CD14-positive monocyte (primary cell): ENCODE results near the gene LHFPL3. TPM values are rescaled to one million over a fixed set of nuclear protein-coding genes. Genes with fewer than 3 reads are reported as not detected.
A peak's percentile ranks its signal among the peaks of the same experiment; 100 is the strongest.

Experiments used
- DNase-seq, 3 donors: peaks; one replicate each; pipeline ENCODE4 v3.0.0-alpha.2; 2011 to 2022
- H2AFZ ChIP-seq: 2 replicates; pipeline ENCODE4 v1.6.0; 2012; ENCODE audit warnings: mild to moderate bottlenecking, low read depth, low read length, inconsistent platforms; ENCODE audit not compliant: insufficient read depth, poor library complexity, severe bottlenecking
- H3K27ac ChIP-seq, 2 donors: 1 replicate in 1 of 2; 2 replicates in 1 of 2; pipeline ENCODE4 v1.5.1; 2012 to 2013; ENCODE audit warnings: low read length in 2 of 2, control low read depth in 1 of 2, inconsistent platforms in 1 of 2, low read depth in 1 of 2, mild to moderate bottlenecking in 1 of 2
- H3K27me3 ChIP-seq, 2 donors: one replicate each; pipeline versions ENCODE4 v1.6.0 to v1.6.1; 2011 to 2013; ENCODE audit warnings: low read length in 2 of 2; ENCODE audit not compliant: control insufficient read depth in 2 of 2, insufficient read depth in 2 of 2
- H3K36me3 ChIP-seq, 2 donors: replicated peaks in 1 of 2; 1 replicate in 1 of 2; 2 replicates in 1 of 2; pipeline versions ENCODE4 v1.5.1 to v1.6.1; 2012 to 2013; ENCODE audit warnings: low read length in 2 of 2, control low read depth in 1 of 2, inconsistent platforms in 1 of 2, mild to moderate bottlenecking in 1 of 2; ENCODE audit not compliant: insufficient read depth in 2 of 2, control insufficient read depth in 1 of 2
- H3K4me1 ChIP-seq, 2 donors: 1 replicate in 1 of 2; 2 replicates in 1 of 2; pipeline versions ENCODE4 v1.5.1 to v1.6.1; 2012 to 2013; ENCODE audit warnings: low read length in 2 of 2, control low read depth in 1 of 2, inconsistent platforms in 1 of 2, mild to moderate bottlenecking in 1 of 2, moderate library complexity in 1 of 2; ENCODE audit not compliant: insufficient read depth in 2 of 2, control insufficient read depth in 1 of 2
- H3K4me2 ChIP-seq: replicated peaks from 2 replicates; pipeline ENCODE3; 2012; ENCODE audit warnings: low read length, moderate library complexity, mild to moderate bottlenecking; ENCODE audit not compliant: poor library complexity, severe bottlenecking; ENCODE audit errors: extremely low read depth
- H3K4me3 ChIP-seq, 3 experiments: fragments of 200-600 bp in 1 of 3; sonication (generic) in 1 of 3; replicated peaks in 1 of 3; 1 replicate in 2 of 3; 2 replicates in 1 of 3; pipeline ENCODE4 v1.5.1; 2011 to 2013; ENCODE audit warnings: low read length in 3 of 3, mild to moderate bottlenecking in 3 of 3, control low read depth in 2 of 3, low read depth in 2 of 3, inconsistent platforms in 1 of 3, moderate library complexity in 1 of 3
- H3K79me2 ChIP-seq: 2 replicates; pipeline ENCODE4 v1.6.0; 2012; ENCODE audit warnings: mild to moderate bottlenecking, control low read depth, inconsistent platforms, low read length, moderate library complexity; ENCODE audit not compliant: insufficient read depth
- H3K9ac ChIP-seq: 2 replicates; pipeline ENCODE4 v1.6.0; 2017; ENCODE audit warnings: low read length, mild to moderate bottlenecking; ENCODE audit not compliant: insufficient read depth, poor library complexity, severe bottlenecking
- H3K9me3 ChIP-seq, 2 donors: replicated peaks in 1 of 2; 1 replicate in 1 of 2; 2 replicates in 1 of 2; pipeline versions ENCODE4 v1.5.1 to v1.6.1; 2012 to 2013; ENCODE audit warnings: low read length in 2 of 2, control low read depth in 1 of 2; ENCODE audit not compliant: control insufficient read depth in 1 of 2, insufficient read depth in 1 of 2
- H4K20me1 ChIP-seq: 2 replicates; pipeline ENCODE4 v1.6.0; 2012; ENCODE audit warnings: mild to moderate bottlenecking, low read length, control low read depth, moderate library complexity; ENCODE audit not compliant: insufficient read depth
- H3K27ac Mint-ChIP-seq, 7 donors: one replicate each; pipeline ENCODE4 v1.8.0; 2020; ENCODE audit warnings: mild to moderate bottlenecking in 7 of 7, mixed read lengths in 7 of 7, moderate library complexity in 6 of 7, inconsistent platforms in 2 of 7
- H3K27me3 Mint-ChIP-seq, 3 donors: one replicate each; pipeline ENCODE4 v1.8.0; 2021 to 2022; ENCODE audit warnings: low read depth in 3 of 3, mild to moderate bottlenecking in 3 of 3, mixed read lengths in 3 of 3, moderate library complexity in 3 of 3, inconsistent platforms in 1 of 3
- H3K36me3 Mint-ChIP-seq, 2 donors: one replicate each; pipeline ENCODE4 v1.8.0; 2020; ENCODE audit warnings: mixed read lengths in 2 of 2, inconsistent platforms in 1 of 2, mild to moderate bottlenecking in 1 of 2
- H3K4me1 Mint-ChIP-seq: one replicate; pipeline ENCODE4 v1.8.0; 2020; ENCODE audit warnings: mild to moderate bottlenecking, mixed read lengths
- H3K4me3 Mint-ChIP-seq, 2 donors: one replicate each; pipeline ENCODE4 v1.8.0; 2020; ENCODE audit warnings: mild to moderate bottlenecking in 2 of 2, mixed read lengths in 2 of 2, moderate library complexity in 1 of 2
- H3K9me3 Mint-ChIP-seq, 7 donors: one replicate each; pipeline ENCODE4 v1.8.0; 2020 to 2022; ENCODE audit warnings: mixed read lengths in 7 of 7, mild to moderate bottlenecking in 6 of 7, moderate library complexity in 6 of 7, inconsistent platforms in 2 of 7
- CTCF ChIP-seq: fragments of 200-600 bp; IDR thresholded peaks from one replicate; pipeline ENCODE4 v1.8.0; 2022; ENCODE audit warnings: antibody characterized with exemption, mild to moderate bottlenecking
- WGBS: methylation state at CpG from one replicate; pipeline ENCODE4 v1.1.5; 2013; ENCODE audit warnings: missing lambda C conversion rate; ENCODE audit not compliant: insufficient coverage; 5-methylcytosine and 5-hydroxymethylcytosine counted together
- intact Hi-C, 2 donors: fragments of 100-400 bp; cut with micrococcal nuclease; formaldehyde crosslinking; loops; one replicate each; pipeline versions ENCODE4 v1.15.0 to v1.15.1; 2023
- polyA plus RNA-seq, 3 donors: library from polyadenylated mRNA; depleted of rRNA in 1 of 3; unstranded in 2 of 3; stranded (reverse) in 1 of 3; fragments of 300-500 nt in 2 of 3; fragments of >200 nt in 1 of 3; fragmentation: Illumina TruSeq in 2 of 3; gene quantifications; 1 replicate in 2 of 3; 2 replicates in 1 of 3; pipeline ENCODE4 v1.2.3, GENCODE V29; 2012 to 2021

The LHFPL3 gene
- polyA plus RNA-seq, 3 donors: not detected

- H3K9ac ChIP-seq: no peak overlapping the region
- no peak overlapping the region for H3K27ac ChIP-seq
- H3K4me3 Mint-ChIP-seq: no peak overlapping the region
- H3K4me2 ChIP-seq: no peak overlapping the region
- H3K4me3 ChIP-seq: no peak overlapping the region
- H3K36me3 Mint-ChIP-seq: no peaks in the 10 kb centered on the region
- peaks cover 6% of the 10 kb centered on the region for H3K4me1 Mint-ChIP-seq
- no peaks in the 10 kb centered on the region for H3K36me3 ChIP-seq
- no peaks in the 10 kb centered on the region for H3K27me3 ChIP-seq
- 83% methylated on average over 4 of the region's 5 CpGs for WGBS
- no peaks in the 10 kb centered on the region for H3K9me3 ChIP-seq
- H4K20me1 ChIP-seq: no peaks in the 10 kb centered on the region
- TF ChIP-seq CTCF: no peak
- H3K4me1 ChIP-seq: peaks cover 0 to 2% of the 10 kb centered on the region in 2 donors
- no peaks in the 10 kb centered on the region for H3K9me3 Mint-ChIP-seq
- no peaks in the 10 kb centered on the region for H3K27me3 Mint-ChIP-seq
- H3K79me2 ChIP-seq: no peaks in the 10 kb centered on the region
- intact Hi-C loops: no loop called here
- H2AFZ ChIP-seq: no peak overlapping the region
- no peak overlapping the region for H3K27ac Mint-ChIP-seq
- DNase-seq: no peak
Measured at GRCh38 chr7:104926601-104927041, 598.2 kb downstream of the LHFPL3 start.

DNA sequence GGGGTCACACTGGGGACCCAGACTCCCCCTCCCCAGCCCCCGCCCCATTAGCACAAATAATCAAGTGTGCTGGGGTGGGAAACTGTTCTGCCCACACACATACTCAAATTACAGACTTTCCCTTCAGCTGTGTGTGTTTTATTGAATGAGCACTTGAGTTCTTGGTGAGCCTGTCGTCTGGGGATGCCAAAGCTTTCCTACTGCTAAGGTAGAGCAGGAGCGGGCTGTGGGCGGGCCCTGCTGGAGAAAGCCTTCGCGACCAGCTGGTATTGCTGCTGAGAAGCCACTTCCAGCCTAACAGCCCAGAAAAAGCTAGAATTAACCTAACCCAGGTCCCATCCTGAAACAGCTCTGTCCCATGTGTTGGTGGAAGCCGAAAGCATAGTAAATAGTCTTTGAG lies 598.7 kb downstream of the LHFPL3 start:
- Histone ChIP-seq H3K4me3 (no peak overlapping the region), H3K9me3 (no peaks in the 10 kb centered on the region), H3K79me2 (no peaks in the 10 kb centered on the region), H3K36me3 (no peaks in the 10 kb centered on the region), H3K9ac (no peak overlapping the region), H2AFZ (no peak overlapping the region), H3K4me2 (no peak overlapping the region), H3K27me3 (no peaks in the 10 kb centered on the region), H4K20me1 (no peaks in the 10 kb centered on the region), H3K4me1 (peaks cover 0 to 2% of the 10 kb centered on the region in 2 donors), H3K27ac (no peak overlapping the region)
- Mint-ChIP-seq H3K4me3 (no peak overlapping the region), H3K27ac (peak overlapping the region in 2 of 7 donors; percentile 33 to 41), H3K9me3 (no peaks in the 10 kb centered on the region), H3K36me3 (no peaks in the 10 kb centered on the region), H3K4me1 (peaks cover 6% of the 10 kb centered on the region), H3K27me3 (no peaks in the 10 kb centered on the region)
- no peak for TF ChIP-seq CTCF
- no peak for DNase-seq
- intact Hi-C loops: no loop called here
- 88% methylated on average over 3 of the region's 7 CpGs for WGBS
